HEK293 (cell line): ENCODE results near the gene GPR62.
A peak's percentile ranks its signal among the peaks of the same experiment; 100 is the strongest.

Experiments used
- CTCF ChIA-PET: fragments of 350-600 bp; formaldehyde crosslinking; extraction: SDS; loops from one replicate; lab custom pipeline; 2021; ENCODE audit warnings: antibody characterized with exemption; lab: Yijun Ruan, JAX
- POLR2A ChIA-PET: fragments of 300-600 bp; formaldehyde crosslinking; extraction: SDS; loops from one replicate; lab custom pipeline; 2020; ENCODE audit warnings: antibody characterized with exemption, inconsistent platforms; lab: Yijun Ruan, JAX
- H3K27ac ChIP-seq: fragments of 200-500 bp; sonication (Bioruptor generic); 2 replicates; pipeline ENCODE4 v1.5.1; 2014; ENCODE audit warnings: low read depth, low read length, control low read depth, inconsistent platforms; ENCODE audit errors: extremely low read depth
- H3K36me3 ChIP-seq, 2 experiments: fragments of 200-500 bp in 1 of 2; sonication (Bioruptor generic) in 1 of 2; 1 replicate in 1 of 2; 2 replicates in 1 of 2; pipeline ENCODE4 v1.5.1; 2014 to 2017; ENCODE audit warnings: inconsistent platforms in 2 of 2, low read length in 2 of 2; ENCODE audit not compliant: control insufficient read depth in 2 of 2, insufficient read depth in 1 of 2
- H3K4me1 ChIP-seq: fragments of 200-500 bp; sonication (Bioruptor generic); 2 replicates; pipeline ENCODE4 v1.5.1; 2014; ENCODE audit warnings: mild to moderate bottlenecking, low read length, inconsistent platforms; ENCODE audit not compliant: control insufficient read depth, insufficient read depth
- H3K4me3 ChIP-seq: 2 replicates; pipeline ENCODE4 v1.5.1; 2011; ENCODE audit warnings: low read depth, mild to moderate bottlenecking, control low read depth, low read length, moderate library complexity
- H3K9me3 ChIP-seq: fragments of 200-500 bp; sonication (Bioruptor generic); 2 replicates; pipeline ENCODE4 v1.5.1; 2014; ENCODE audit warnings: low read depth, low read length, inconsistent platforms; ENCODE audit not compliant: control insufficient read depth, insufficient read depth
- BCL6B ChIP-seq: fragments of 450-650 bp; formaldehyde crosslinking; IDR thresholded peaks from 2 replicates; pipeline ENCODE4 v1.5.1; 2017; ENCODE audit warnings: missing biosample characterization, missing genetic modification characterization
- EGR2 ChIP-seq: fragments of 450-650 bp; formaldehyde crosslinking; IDR thresholded peaks from 2 replicates; pipeline ENCODE4 v1.5.1; 2016; ENCODE audit warnings: low read depth, missing biosample characterization, missing genetic modification characterization
- HOXD13 ChIP-seq: sonication (generic); formaldehyde crosslinking; IDR thresholded peaks from 2 replicates; pipeline ENCODE4 v1.8.0; 2022; ENCODE audit warnings: missing genetic modification reagents, borderline replicate concordance
- KLF17 ChIP-seq: fragments of 450-650 bp; formaldehyde crosslinking; IDR thresholded peaks from 2 replicates; pipeline ENCODE4 v1.5.1; 2016; ENCODE audit warnings: missing biosample characterization, missing genetic modification characterization
- KLF7 ChIP-seq: fragments of 450-650 bp; formaldehyde crosslinking; IDR thresholded peaks from 2 replicates; pipeline ENCODE4 v1.5.1; 2016; ENCODE audit warnings: missing biosample characterization, missing genetic modification characterization, borderline replicate concordance
- PATZ1 ChIP-seq: fragments of 450-650 bp; formaldehyde crosslinking; IDR thresholded peaks from 2 replicates; pipeline ENCODE4 v1.5.1; 2016; ENCODE audit warnings: missing biosample characterization, missing genetic modification characterization
- REPIN1 ChIP-seq: fragments of 450-650 bp; formaldehyde crosslinking; IDR thresholded peaks from 2 replicates; pipeline ENCODE4 v1.5.1; 2017; ENCODE audit warnings: missing biosample characterization, missing genetic modification characterization, low read depth
- SALL2 ChIP-seq: fragments of 450-650 bp; formaldehyde crosslinking; IDR thresholded peaks from 2 replicates; pipeline ENCODE4 v1.5.0; 2017; ENCODE audit warnings: missing biosample characterization, mild to moderate bottlenecking, missing genetic modification characterization, borderline replicate concordance
- SCRT1 ChIP-seq: fragments of 450-650 bp; formaldehyde crosslinking; IDR thresholded peaks from 2 replicates; pipeline ENCODE4 v1.5.1; 2016; ENCODE audit warnings: missing biosample characterization, missing genetic modification characterization, borderline replicate concordance
- SCRT2 ChIP-seq: fragments of 450-650 bp; formaldehyde crosslinking; IDR thresholded peaks from 2 replicates; pipeline ENCODE4 v1.5.1; 2016; ENCODE audit warnings: missing biosample characterization, missing genetic modification characterization
- ZBTB17 ChIP-seq: fragments of 450-650 bp; formaldehyde crosslinking; IDR thresholded peaks from 2 replicates; pipeline ENCODE4 v1.5.1; 2016; ENCODE audit warnings: missing biosample characterization, missing genetic modification characterization
- ZBTB20 ChIP-seq: fragments of 450-650 bp; formaldehyde crosslinking; IDR thresholded peaks from 2 replicates; pipeline ENCODE4 v1.5.1; 2016; ENCODE audit warnings: missing biosample characterization, missing genetic modification characterization
- ZBTB48 ChIP-seq: fragments of 450-650 bp; formaldehyde crosslinking; IDR thresholded peaks from 2 replicates; pipeline ENCODE4 v1.5.1; 2016; ENCODE audit warnings: missing biosample characterization, missing genetic modification characterization
- ZFHX2 ChIP-seq: fragments of 450-650 bp; formaldehyde crosslinking; conservative IDR thresholded peaks from 2 replicates; pipeline ENCODE4 v1.5.1; 2016; ENCODE audit warnings: missing biosample characterization, missing genetic modification characterization
- ZNF175 ChIP-seq: fragments of 450-650 bp; formaldehyde crosslinking; IDR thresholded peaks from 2 replicates; pipeline ENCODE4 v1.5.1; 2016; ENCODE audit warnings: missing biosample characterization, missing genetic modification characterization
- ZNF274 ChIP-seq, 2 experiments: fragments of 200-500 bp in 1 of 2; fragments of 450-650 bp in 1 of 2; sonication (Bioruptor generic) in 1 of 2; formaldehyde crosslinking in 1 of 2; IDR thresholded peaks; 2 replicates each; pipeline versions ENCODE4 v1.5.1 to v1.6.1; 2014 to 2016; ENCODE audit warnings: borderline replicate concordance in 1 of 2, inconsistent platforms in 1 of 2, low read length in 1 of 2, missing biosample characterization in 1 of 2, missing genetic modification characterization in 1 of 2
- ZNF560 ChIP-seq: fragments of 450-650 bp; formaldehyde crosslinking; IDR thresholded peaks from 2 replicates; pipeline ENCODE4 v1.5.1; 2017; ENCODE audit warnings: missing biosample characterization, missing genetic modification characterization, borderline replicate concordance
- ZNF645 ChIP-seq: fragments of 450-650 bp; formaldehyde crosslinking; IDR thresholded peaks from 2 replicates; pipeline ENCODE4; 2016; ENCODE audit warnings: missing biosample characterization, missing genetic modification characterization
- ZNF707 ChIP-seq: fragments of 450-650 bp; formaldehyde crosslinking; IDR thresholded peaks from 2 replicates; pipeline ENCODE4 v1.5.1; 2016; ENCODE audit warnings: missing biosample characterization, missing genetic modification characterization
- ZNF837 ChIP-seq: fragments of 450-650 bp; formaldehyde crosslinking; IDR thresholded peaks from 2 replicates; pipeline ENCODE4 v1.5.1; 2016; ENCODE audit warnings: missing biosample characterization, missing genetic modification characterization
- ZSCAN30 ChIP-seq: fragments of 450-650 bp; IDR thresholded peaks from 2 replicates; pipeline ENCODE4 v1.5.1; 2018; ENCODE audit warnings: missing biosample characterization, mild to moderate bottlenecking, missing genetic modification characterization, moderate library complexity
- TF ChIP-seq, protein P1 (sequence below): fragments of 450-650 bp; formaldehyde crosslinking; optimal IDR thresholded peaks from 2 replicates; pipeline ENCODE3; 2016; ENCODE audit warnings: missing biosample characterization, mild to moderate bottlenecking, missing genetic modification characterization

Gene GPR62

DNA sequence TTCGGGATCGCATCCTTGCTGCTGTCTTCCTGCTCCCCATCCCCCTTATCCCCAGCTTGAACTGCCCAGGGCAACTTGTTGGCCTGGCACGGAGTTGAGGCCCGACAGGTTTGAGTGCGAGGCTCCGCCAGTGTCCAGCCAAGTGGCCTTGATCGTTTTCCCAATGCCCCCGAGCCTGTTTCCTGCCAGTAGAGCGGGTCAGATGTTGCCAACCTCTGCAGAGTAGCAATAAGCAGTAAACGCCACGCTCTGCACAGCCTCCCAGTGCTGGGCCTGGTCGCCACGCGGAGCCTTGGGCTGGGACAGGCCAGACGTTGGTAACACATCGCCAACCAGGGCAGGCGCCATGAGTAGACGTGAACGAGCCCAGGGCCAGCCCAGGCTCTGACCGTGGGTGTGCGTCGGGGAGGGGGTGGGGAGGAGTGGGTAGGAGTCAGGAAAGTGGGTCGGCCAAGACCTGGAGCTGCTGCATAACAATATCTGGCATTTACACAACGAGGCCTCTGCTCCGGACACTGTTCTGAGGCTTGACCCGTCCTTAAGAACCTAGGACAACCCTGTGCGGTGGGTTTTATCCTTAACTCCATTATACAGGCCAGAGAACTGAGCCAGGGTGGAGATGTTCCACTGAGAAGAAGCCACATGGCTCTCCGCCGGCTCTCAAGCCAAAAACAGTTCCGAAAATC, 19.2 kb downstream of the GPR62 start:
- H3K4me3 ChIP-seq, result peak overlapping the region; percentile 44
- no peaks in the 10 kb centered on the region for H3K4me1 ChIP-seq
- no peak overlapping the region; the same call in 1 of the 2 replicates for H3K27ac ChIP-seq
- ChIA-PET POLR2A (interaction anchor here (0.8 to 3.4 kb wide), 6 partner anchors 8 to 180 kb away, joined by 3 to 22 read pairs (median 7); partner anchors contain the start of genes ACY1, DUSP7, POC1A and RPL29), CTCF (interaction anchor here (0.6 to 3.2 kb wide), 14 partner anchors 9 to 585 kb away, joined by 3 to 38 read pairs (median 3); partner anchors contain the start of genes ACY1, PARP3 and RRP9)
- TF ChIP-seq SALL2 (no peak), ZSCAN30 (tag by site-specific recombination) (0 out of 2 replicates have a peak, but pooled peaks have one; percentile 1), SCRT2 (tag by site-specific recombination) (peak; percentile 91), BCL6B (tag by site-specific recombination) (no peak), ZFHX2 (tag by site-specific recombination) (peak; percentile 52), SCRT1 (tag by site-specific recombination) (peak; percentile 96), ZBTB20 (tag by site-specific recombination) (no peak), ZBTB17 (tag by site-specific recombination) (0 out of 2 replicates have a peak, but pooled peaks have one; percentile 24), ZNF274 (IDR thresholded peaks at IDR 0.05; ENCODE audit: low read length) (no peak), ZNF274 (tag by site-specific recombination; IDR thresholded peaks at IDR 0.05; ENCODE audit: borderline replicate concordance) (no peak), EGR2 (peak; percentile 39; the same call in 1 of the 2 replicates)
- H3K9me3 ChIP-seq, result no peaks in the 10 kb centered on the region
- H3K36me3 ChIP-seq, result peaks cover 0 to 7% of the 10 kb centered on the region in 2 experiments; a peak in 1 of 3 replicates

DNA sequence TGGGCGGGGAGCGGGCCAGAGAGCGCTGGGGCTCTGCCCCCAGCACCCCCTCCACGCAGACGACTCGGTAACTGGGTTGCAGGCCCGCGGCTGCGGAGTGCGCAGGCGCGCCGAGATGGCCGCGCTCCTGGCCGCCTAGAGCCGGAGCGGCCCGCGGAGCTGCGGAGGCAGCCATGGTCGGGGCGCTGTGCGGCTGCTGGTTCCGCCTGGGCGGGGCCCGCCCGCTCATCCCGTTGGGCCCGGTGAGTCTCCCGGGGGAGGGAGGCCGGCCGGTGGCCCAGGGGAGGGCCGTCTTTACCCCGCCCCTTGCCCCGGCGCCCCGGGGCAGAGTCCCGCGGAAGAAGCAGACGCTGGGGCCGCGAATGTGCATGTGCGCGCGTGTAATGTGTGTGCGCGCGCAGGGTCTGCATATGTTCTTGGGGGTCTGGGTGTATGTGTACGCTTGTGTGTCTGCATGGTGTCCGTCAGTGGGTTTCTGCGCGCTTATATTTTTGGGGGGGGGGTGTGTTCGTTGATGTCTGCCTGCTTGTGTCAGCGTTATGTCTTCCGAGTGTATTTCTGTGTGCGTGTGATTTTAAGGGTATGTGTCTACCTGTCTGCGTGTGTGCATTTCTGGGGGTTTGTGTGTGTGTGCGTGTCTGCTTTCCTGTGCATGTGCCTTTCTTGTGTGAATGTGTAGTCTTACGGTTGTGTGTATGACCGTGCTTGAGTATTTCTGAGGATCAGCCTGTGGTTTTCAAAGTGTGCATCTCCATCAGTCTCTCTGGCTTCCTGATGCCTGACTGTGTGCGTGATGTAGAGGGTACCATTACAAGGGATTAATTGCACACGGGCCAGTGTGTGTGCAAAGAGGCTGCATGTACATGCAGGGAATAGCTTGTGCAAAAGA, 20.0 kb downstream of the GPR62 start, which contains the start of gene ABHD14A:
TSS of gene ABHD14A (plus strand) at position 102 of the 889 bp plus-strand sequence. CDS start at position 174, 72 bp downstream.
- Histone ChIP-seq H3K36me3 (peaks cover 0 to 9% of the 10 kb centered on the region in 2 experiments; a peak in 1 of 3 replicates), H3K4me1 (no peaks in the 10 kb centered on the region), H3K9me3 (no peaks in the 10 kb centered on the region), H3K4me3 (peak within 1 kb of the TSS; percentile 44), H3K27ac (no peak within 1 kb of the TSS; the same call in 1 of the 2 replicates)
- ChIA-PET POLR2A (interaction anchor here (0.9 to 3.4 kb wide), 2 partner anchors 7 to 13 kb away, joined by 3 to 22 read pairs; partner anchors contain the start of gene ACY1), CTCF (interaction anchor here (0.6 to 3.2 kb wide), 6 partner anchors 8 to 586 kb away, joined by 3 to 38 read pairs (median 8); partner anchors contain the start of genes ACY1 and PARP3)
- no peak for TF ChIP-seq ZBTB48 (tag by site-specific recombination)
- 0 out of 2 replicates have a peak, but pooled peaks have one; percentile 19 for TF ChIP-seq KLF17 (tag by site-specific recombination)
- TF ChIP-seq SCRT1 (tag by site-specific recombination), result no peak
- TF ChIP-seq PATZ1 (tag by site-specific recombination), result 0 out of 2 replicates have a peak, but pooled peaks have one; percentile 29
- no peak for TF ChIP-seq ZNF560 (tag by site-specific recombination)
- no peak for TF ChIP-seq HOXD13 (CRISPR knock-in tag)
- no peak for TF ChIP-seq ZNF837 (tag by site-specific recombination)
- peak; percentile 40; the same call in 1 of the 2 replicates for TF ChIP-seq ZBTB20 (tag by site-specific recombination)
- TF ChIP-seq ZSCAN30 (tag by site-specific recombination), result peak; percentile 69; the same call in 1 of the 2 replicates
- TF ChIP-seq ZNF707 (tag by site-specific recombination), result no peak
- TF ChIP-seq ZNF175, result no peak
- TF ChIP-seq KLF7 (tag by site-specific recombination), result no peak; the same call in 1 of the 2 replicates
- TF ChIP-seq, protein P1, sequence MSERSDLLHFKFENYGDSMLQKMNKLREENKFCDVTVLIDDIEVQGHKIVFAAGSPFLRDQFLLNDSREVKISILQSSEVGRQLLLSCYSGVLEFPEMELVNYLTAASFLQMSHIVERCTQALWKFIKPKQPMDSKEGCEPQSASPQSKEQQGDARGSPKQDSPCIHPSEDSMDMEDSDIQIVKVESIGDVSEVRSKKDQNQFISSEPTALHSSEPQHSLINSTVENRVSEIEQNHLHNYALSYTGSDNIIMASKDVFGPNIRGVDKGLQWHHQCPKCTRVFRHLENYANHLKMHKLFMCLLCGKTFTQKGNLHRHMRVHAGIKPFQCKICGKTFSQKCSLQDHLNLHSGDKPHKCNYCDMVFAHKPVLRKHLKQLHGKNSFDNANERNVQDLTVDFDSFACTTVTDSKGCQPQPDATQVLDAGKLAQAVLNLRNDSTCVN, result peak; percentile 51
- no peak for TF ChIP-seq ZNF645 (tag by site-specific recombination)
- TF ChIP-seq REPIN1 (tag by site-specific recombination), result no peak
- peak; percentile 36; the same call in 1 of the 2 replicates for TF ChIP-seq ZBTB17 (tag by site-specific recombination)
